Smooth muscle cell (in vitro differentiated cells): Measurements from ENCODE around the gene RIN3. TPM values are rescaled to one million over a fixed set of nuclear protein-coding genes. Genes with fewer than 3 reads are reported as not detected.

ENCODE experiments used
- DNase-seq: peaks from one replicate; lab custom pipeline; 2025; ENCODE audit not compliant: unreplicated experiment; lab: John Stamatoyannopoulos, UW
- H2AFZ ChIP-seq: fragments of 200-600 bp; sonication (generic); 2 replicates; pipeline ENCODE4 v1.6.0; 2016; ENCODE audit warnings: antibody characterized with exemption, low read depth, mild to moderate bottlenecking
- H3F3A ChIP-seq: fragments of 200-600 bp; sonication (generic); 2 replicates; pipeline ENCODE4 v1.6.0; 2017; ENCODE audit warnings: antibody characterized with exemption, low read depth
- H3K27ac ChIP-seq: fragments of 200-600 bp; sonication (generic); 2 replicates; pipeline ENCODE4 v1.5.1; 2016; ENCODE audit warnings: low read depth, mild to moderate bottlenecking
- H3K27me3 ChIP-seq: fragments of 200-600 bp; sonication (generic); 2 replicates; pipeline ENCODE4 v1.6.1; 2016; ENCODE audit warnings: low read depth, mild to moderate bottlenecking
- H3K36me3 ChIP-seq: fragments of 200-600 bp; sonication (generic); 2 replicates; pipeline ENCODE4 v1.5.1; 2016; ENCODE audit warnings: low read depth
- H3K4me1 ChIP-seq: fragments of 200-600 bp; sonication (generic); 2 replicates; pipeline ENCODE4 v1.5.1; 2016; ENCODE audit warnings: low read depth
- H3K4me2 ChIP-seq: fragments of 200-600 bp; sonication (generic); 2 replicates; pipeline ENCODE4 v1.6.0; 2016; ENCODE audit warnings: mild to moderate bottlenecking
- H3K4me3 ChIP-seq: fragments of 200-600 bp; sonication (generic); 2 replicates; pipeline ENCODE4 v1.5.1; 2016; ENCODE audit warnings: mild to moderate bottlenecking
- H3K79me2 ChIP-seq: fragments of 200-600 bp; sonication (generic); 2 replicates; pipeline ENCODE4 v1.6.0; 2016; ENCODE audit warnings: low read depth, mild to moderate bottlenecking
- H3K9ac ChIP-seq: fragments of 200-600 bp; sonication (generic); 2 replicates; pipeline ENCODE4 v1.6.0; 2016; ENCODE audit warnings: low read depth
- H3K9me3 ChIP-seq: fragments of 200-600 bp; sonication (generic); replicated peaks from 2 replicates; pipeline ENCODE4 v1.5.1; 2016; ENCODE audit warnings: low read depth
- H4K20me1 ChIP-seq: fragments of 200-600 bp; sonication (generic); 2 replicates; pipeline ENCODE4 v1.6.0; 2016; ENCODE audit warnings: low read depth
- WGBS: methylation state at CpG from one replicate; pipeline ENCODE4 v1.1.7; 2016; ENCODE audit warnings: low lambda C conversion rate; 5-methylcytosine and 5-hydroxymethylcytosine counted together
- polyA plus RNA-seq: library from polyadenylated mRNA; unstranded; fragments of >200 nt; fragmentation: Nextera tagmentation; extraction: Ambion mirVana; gene quantifications from 2 replicates; pipeline ENCODE4 v1.2.1, GENCODE V29; 2016
- total RNA-seq: library from RNA; depleted of rRNA; stranded (reverse); fragments of >200 nt; gene quantifications from 2 replicates; pipeline ENCODE4 v1.2.3, GENCODE V29; 2014
- TF ChIP-seq, protein P1 (sequence below): fragments of 200-600 bp; sonication (generic); IDR thresholded peaks from 2 replicates; pipeline ENCODE4 v1.5.1; 2017; ENCODE audit warnings: borderline replicate concordance, mild to moderate bottlenecking, antibody characterized with exemption; ENCODE audit not compliant: insufficient read depth, poor library complexity, severe bottlenecking

The RIN3 gene
- total and polyA plus RNA-seq, 2 experiments from 2014 or later = 2.7 to 3.8 TPM

GRCh38 chr14:92584220-92584619 is 70.6 kb downstream of the RIN3 start:
- 87% methylated on average over 3 of the region's 3 CpGs for WGBS
- H3K9ac ChIP-seq = no peak overlapping the region
- H3K4me1 ChIP-seq = no peaks in the 10 kb centered on the region
- no peaks in the 10 kb centered on the region for H3K27me3 ChIP-seq
- no peak overlapping the region for H3K4me3 ChIP-seq
- H4K20me1 ChIP-seq = no peaks in the 10 kb centered on the region
- no peak overlapping the region for H3K27ac ChIP-seq
- no peaks in the 10 kb centered on the region for H3K9me3 ChIP-seq
- H3K79me2 ChIP-seq = no peaks in the 10 kb centered on the region
- no peaks in the 10 kb centered on the region for H3K36me3 ChIP-seq
- DNase-seq = no peak
- no peak overlapping the region for H2AFZ ChIP-seq
- no peak overlapping the region for H3K4me2 ChIP-seq
- TF ChIP-seq, protein P1, sequence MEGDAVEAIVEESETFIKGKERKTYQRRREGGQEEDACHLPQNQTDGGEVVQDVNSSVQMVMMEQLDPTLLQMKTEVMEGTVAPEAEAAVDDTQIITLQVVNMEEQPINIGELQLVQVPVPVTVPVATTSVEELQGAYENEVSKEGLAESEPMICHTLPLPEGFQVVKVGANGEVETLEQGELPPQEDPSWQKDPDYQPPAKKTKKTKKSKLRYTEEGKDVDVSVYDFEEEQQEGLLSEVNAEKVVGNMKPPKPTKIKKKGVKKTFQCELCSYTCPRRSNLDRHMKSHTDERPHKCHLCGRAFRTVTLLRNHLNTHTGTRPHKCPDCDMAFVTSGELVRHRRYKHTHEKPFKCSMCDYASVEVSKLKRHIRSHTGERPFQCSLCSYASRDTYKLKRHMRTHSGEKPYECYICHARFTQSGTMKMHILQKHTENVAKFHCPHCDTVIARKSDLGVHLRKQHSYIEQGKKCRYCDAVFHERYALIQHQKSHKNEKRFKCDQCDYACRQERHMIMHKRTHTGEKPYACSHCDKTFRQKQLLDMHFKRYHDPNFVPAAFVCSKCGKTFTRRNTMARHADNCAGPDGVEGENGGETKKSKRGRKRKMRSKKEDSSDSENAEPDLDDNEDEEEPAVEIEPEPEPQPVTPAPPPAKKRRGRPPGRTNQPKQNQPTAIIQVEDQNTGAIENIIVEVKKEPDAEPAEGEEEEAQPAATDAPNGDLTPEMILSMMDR = no peak
- H3F3A ChIP-seq = peaks cover 10% of the 10 kb centered on the region

- Histone ChIP-seq H3F3A (peaks cover 10% of the 10 kb centered on the region), H3K36me3 (no peaks in the 10 kb centered on the region), H3K27me3 (no peaks in the 10 kb centered on the region), H4K20me1 (no peaks in the 10 kb centered on the region), H3K27ac (no peak overlapping the region), H3K4me1 (no peaks in the 10 kb centered on the region), H3K79me2 (no peaks in the 10 kb centered on the region), H3K9me3 (no peaks in the 10 kb centered on the region), H3K9ac (no peak overlapping the region), H2AFZ (no peak overlapping the region), H3K4me3 (no peak overlapping the region), H3K4me2 (no peak overlapping the region)
- DNase-seq = no peak
- WGBS = 93% methylated on average over 6 of the region's 6 CpGs
- TF ChIP-seq, protein P1 = no peak
Observed at GRCh38 chr14:92584816-92585215, 71.2 kb downstream of the RIN3 start.

- H3K4me2 ChIP-seq = peak overlapping the region; percentile 57
- DNase-seq = peak; percentile 7
Observed at GRCh38 chr14:92585981-92586937, 72.7 kb downstream of the RIN3 start.

More at GRCh38 chr14:92585981-92586937, 72.7 kb downstream of the RIN3 start:
- Histone ChIP-seq H3K4me3 (no peak overlapping the region), H3F3A (peaks cover 10% of the 10 kb centered on the region), H3K27ac (peak overlapping the region; percentile 66), H3K9ac (no peak overlapping the region), H3K27me3 (no peaks in the 10 kb centered on the region), H3K79me2 (no peaks in the 10 kb centered on the region), H3K4me1 (no peaks in the 10 kb centered on the region), H3K9me3 (no peaks in the 10 kb centered on the region), H2AFZ (no peak overlapping the region), H3K36me3 (no peaks in the 10 kb centered on the region), H4K20me1 (no peaks in the 10 kb centered on the region)
- TF ChIP-seq, protein P1 = no peak
- 23% methylated on average over 9 of the region's 9 CpGs for WGBS
